Measurements from ENCODE around the gene RAC2.
"Not testable (repeated sequence)": the region's sequence is repeated elsewhere in the genome, so short reads cannot be mapped to it uniquely, and the experiment has no call there.

RAC2 gene

GRCh38 chr22:37202716-37203115 lies 41.4 kb downstream of the RAC2 start:
- H3K4me3 ChIP-seq (ENCODE audit: low read length): no peak overlapping the region
- no peak for DNase-seq (ENCODE audit: low read depth)
- no peak for TF ChIP-seq CTCF (IDR thresholded peaks at IDR 0.05; ENCODE audit: insufficient read depth, low read depth, low read length, missing control alignments)

GRCh38 chr22:37202001-37202555 lies 42.0 kb downstream of the RAC2 start:
- DNase-seq (ENCODE audit: low read depth): no peak
- no peak for TF ChIP-seq CTCF (IDR thresholded peaks at IDR 0.05; ENCODE audit: insufficient read depth, low read depth, low read length, missing control alignments)

GRCh38 chr22:37201443-37201820 lies 42.6 kb downstream of the RAC2 start:
- not testable (repeated sequence) for H3K4me3 ChIP-seq (ENCODE audit: low read length); DNase-seq (ENCODE audit: low read depth)

More at GRCh38 chr22:37202001-37202555, 42.0 kb downstream of the RAC2 start:
- H3K4me3 ChIP-seq (ENCODE audit: low read length): no peak overlapping the region

GRCh38 chr22:37199760-37200108 lies 44.3 kb downstream of the RAC2 start:
- H3K4me3 ChIP-seq (ENCODE audit: low read length): peak overlapping the region; percentile 84
- DNase-seq (ENCODE audit: low read depth): no peak
- TF ChIP-seq CTCF (IDR thresholded peaks at IDR 0.05; ENCODE audit: insufficient read depth, low read depth, low read length, missing control alignments): no peak

- DNase-seq (ENCODE audit: low read depth): peak; percentile 97
- peak; percentile 65 for TF ChIP-seq CTCF (IDR thresholded peaks at IDR 0.05; ENCODE audit: insufficient read depth, low read depth, low read length, missing control alignments)
- H3K4me3 ChIP-seq (ENCODE audit: low read length): peak overlapping the region; percentile 84
Observed at GRCh38 chr22:37199103-37199759, 44.8 kb downstream of the RAC2 start.

GRCh38 chr22:37198258-37199102 lies 45.6 kb downstream of the RAC2 start:
- peak; percentile 84 for DNase-seq (ENCODE audit: low read depth)
- peak; percentile 66 for TF ChIP-seq CTCF (IDR thresholded peaks at IDR 0.05; ENCODE audit: insufficient read depth, low read depth, low read length, missing control alignments)

GRCh38 chr22:37197451-37198257 lies 46.4 kb downstream of the RAC2 start:
- H3K4me3 ChIP-seq (ENCODE audit: low read length): no peak overlapping the region
- no peak for TF ChIP-seq CTCF (IDR thresholded peaks at IDR 0.05; ENCODE audit: insufficient read depth, low read depth, low read length, missing control alignments)
- peak; percentile 94 for DNase-seq (ENCODE audit: low read depth)

More at GRCh38 chr22:37198258-37199102, 45.6 kb downstream of the RAC2 start:
- peak overlapping the region; percentile 84 for H3K4me3 ChIP-seq (ENCODE audit: low read length)

Measured in epithelial cell of esophagus (primary cell).